DOHH2 (cell line): Measurements from ENCODE around the gene DMP1.

Source experiments
- EZH2phosphoT487 ChIP-seq: fragments of 200-600 bp; sonication (generic); IDR thresholded peaks from 2 replicates; pipeline ENCODE4 v1.6.1; 2017; ENCODE audit warnings: borderline replicate concordance, mild to moderate bottlenecking, antibody characterized with exemption, low read length, moderate library complexity, mixed read lengths
- TF ChIP-seq, protein P1 (sequence below): fragments of 200-600 bp; sonication (generic); IDR thresholded peaks from one replicate; pipeline ENCODE4 v1.5.1; 2014; ENCODE audit warnings: antibody characterized with exemption, mild to moderate bottlenecking, low read depth, low read length; ENCODE audit not compliant: poor library complexity, severe bottlenecking

DNA sequence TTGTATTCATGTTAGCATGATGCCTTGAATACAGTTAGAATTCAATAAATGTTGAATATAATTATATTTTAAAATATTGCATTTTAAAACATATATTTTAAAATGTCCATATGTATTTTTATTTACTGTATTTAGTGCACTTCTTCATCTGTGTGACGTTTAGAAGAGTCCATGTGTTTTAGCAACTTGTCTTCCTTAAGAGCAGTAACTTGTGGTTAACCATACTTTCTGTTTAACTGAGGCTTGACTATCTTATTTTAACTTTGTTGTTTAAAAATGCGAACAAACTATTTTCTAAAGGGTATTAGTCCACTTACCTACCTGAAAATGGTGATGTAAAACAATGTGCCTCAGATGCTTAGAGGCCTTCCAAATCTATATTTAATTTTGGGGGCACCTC, 858 bp downstream of the DMP1 start:
- TF ChIP-seq, protein P1, sequence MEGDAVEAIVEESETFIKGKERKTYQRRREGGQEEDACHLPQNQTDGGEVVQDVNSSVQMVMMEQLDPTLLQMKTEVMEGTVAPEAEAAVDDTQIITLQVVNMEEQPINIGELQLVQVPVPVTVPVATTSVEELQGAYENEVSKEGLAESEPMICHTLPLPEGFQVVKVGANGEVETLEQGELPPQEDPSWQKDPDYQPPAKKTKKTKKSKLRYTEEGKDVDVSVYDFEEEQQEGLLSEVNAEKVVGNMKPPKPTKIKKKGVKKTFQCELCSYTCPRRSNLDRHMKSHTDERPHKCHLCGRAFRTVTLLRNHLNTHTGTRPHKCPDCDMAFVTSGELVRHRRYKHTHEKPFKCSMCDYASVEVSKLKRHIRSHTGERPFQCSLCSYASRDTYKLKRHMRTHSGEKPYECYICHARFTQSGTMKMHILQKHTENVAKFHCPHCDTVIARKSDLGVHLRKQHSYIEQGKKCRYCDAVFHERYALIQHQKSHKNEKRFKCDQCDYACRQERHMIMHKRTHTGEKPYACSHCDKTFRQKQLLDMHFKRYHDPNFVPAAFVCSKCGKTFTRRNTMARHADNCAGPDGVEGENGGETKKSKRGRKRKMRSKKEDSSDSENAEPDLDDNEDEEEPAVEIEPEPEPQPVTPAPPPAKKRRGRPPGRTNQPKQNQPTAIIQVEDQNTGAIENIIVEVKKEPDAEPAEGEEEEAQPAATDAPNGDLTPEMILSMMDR, result no peak
- no peak for TF ChIP-seq EZH2phosphoT487
